Measurements from ENCODE around the gene TIGD7. TPM values are rescaled to one million over a fixed set of nuclear protein-coding genes. Genes with fewer than 3 reads are reported as not detected.

The TIGD7 gene
- total RNA-seq, 1 experiment from 2014 or later, result 0.49 TPM

- intact Hi-C loops (cut with micrococcal nuclease), result no loop called here
- Histone ChIP-seq H2AFZ (ENCODE audit: low read depth, low read length, poor library complexity, severe bottlenecking) (no peak overlapping the region), H3K27me3 (ENCODE audit: insufficient read depth, low read length) (no peaks in the 10 kb centered on the region), H3K9ac (ENCODE audit: low read length) (no peak overlapping the region), H3K36me3 (ENCODE audit: control insufficient read depth in 1 of 2, insufficient read depth in 2 of 2, low read length in 2 of 2) (no peaks in the 10 kb centered on the region), H3K9me2 (ENCODE audit: insufficient read depth) (no peaks in the 10 kb centered on the region), H3K4me3 (replicated peaks in 1 of 2; ENCODE audit: low read depth in 1 of 2, low read length in 2 of 2) (no peak overlapping the region), H3K9me3 (ENCODE audit: control insufficient read depth in 1 of 2, insufficient read depth in 1 of 2, low read depth in 1 of 2, low read length in 2 of 2) (no peaks in the 10 kb centered on the region), H3K4me2 (ENCODE audit: low read length) (no peak overlapping the region), H3K79me2 (ENCODE audit: insufficient read depth, low read length) (no peaks in the 10 kb centered on the region), H3K4me1 (ENCODE audit: control insufficient read depth in 1 of 2, insufficient read depth in 2 of 2, low read length in 2 of 2) (no peaks in the 10 kb centered on the region), H4K20me1 (ENCODE audit: insufficient read depth) (no peaks in the 10 kb centered on the region), H3K27ac (ENCODE audit: low read depth, low read length) (no peak overlapping the region)
- no TSS peak for BruUV-seq (replicated peaks)
- ChIA-PET RAD21 (ENCODE audit: low non-redundant PET in 1 of 2, low total read pairs in 2 of 2, uncharacterized antibody in 2 of 2, unreplicated experiment in 2 of 2) (no interaction called here), CTCF (no interaction called here), POLR2A (no interaction called here)
- DNase-seq (ENCODE audit: low read depth, low spot score) (no peak), ATAC-seq (no peak)
- TF ChIP-seq, protein P1, sequence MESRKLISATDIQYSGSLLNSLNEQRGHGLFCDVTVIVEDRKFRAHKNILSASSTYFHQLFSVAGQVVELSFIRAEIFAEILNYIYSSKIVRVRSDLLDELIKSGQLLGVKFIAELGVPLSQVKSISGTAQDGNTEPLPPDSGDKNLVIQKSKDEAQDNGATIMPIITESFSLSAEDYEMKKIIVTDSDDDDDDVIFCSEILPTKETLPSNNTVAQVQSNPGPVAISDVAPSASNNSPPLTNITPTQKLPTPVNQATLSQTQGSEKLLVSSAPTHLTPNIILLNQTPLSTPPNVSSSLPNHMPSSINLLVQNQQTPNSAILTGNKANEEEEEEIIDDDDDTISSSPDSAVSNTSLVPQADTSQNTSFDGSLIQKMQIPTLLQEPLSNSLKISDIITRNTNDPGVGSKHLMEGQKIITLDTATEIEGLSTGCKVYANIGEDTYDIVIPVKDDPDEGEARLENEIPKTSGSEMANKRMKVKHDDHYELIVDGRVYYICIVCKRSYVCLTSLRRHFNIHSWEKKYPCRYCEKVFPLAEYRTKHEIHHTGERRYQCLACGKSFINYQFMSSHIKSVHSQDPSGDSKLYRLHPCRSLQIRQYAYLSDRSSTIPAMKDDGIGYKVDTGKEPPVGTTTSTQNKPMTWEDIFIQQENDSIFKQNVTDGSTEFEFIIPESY (IDR thresholded peaks at IDR 0.05; ENCODE audit: extremely low read depth, insufficient replicate concordance, low read length), result no peak
- no peak for TF ChIP-seq ATF3 (IDR thresholded peaks at IDR 0.05)
Observed at GRCh38 chr16:3347586-3347985, 42.4 kb upstream of the TIGD7 start.

GRCh38 chr16:3346041-3346440, 40.8 kb upstream of the TIGD7 start:
- Histone ChIP-seq H3K4me3 (replicated peaks in 1 of 2; ENCODE audit: low read depth in 1 of 2, low read length in 2 of 2) (no peak overlapping the region), H4K20me1 (ENCODE audit: insufficient read depth) (no peaks in the 10 kb centered on the region), H3K9ac (ENCODE audit: low read length) (no peak overlapping the region), H3K9me2 (ENCODE audit: insufficient read depth) (no peaks in the 10 kb centered on the region), H3K4me1 (ENCODE audit: control insufficient read depth in 1 of 2, insufficient read depth in 2 of 2, low read length in 2 of 2) (no peaks in the 10 kb centered on the region), H3K27ac (ENCODE audit: low read depth, low read length) (no peak overlapping the region), H2AFZ (ENCODE audit: low read depth, low read length, poor library complexity, severe bottlenecking) (no peak overlapping the region), H3K79me2 (ENCODE audit: insufficient read depth, low read length) (no peaks in the 10 kb centered on the region), H3K4me2 (ENCODE audit: low read length) (no peak overlapping the region), H3K27me3 (ENCODE audit: insufficient read depth, low read length) (no peaks in the 10 kb centered on the region), H3K36me3 (ENCODE audit: control insufficient read depth in 1 of 2, insufficient read depth in 2 of 2, low read length in 2 of 2) (no peaks in the 10 kb centered on the region), H3K9me3 (ENCODE audit: control insufficient read depth in 1 of 2, insufficient read depth in 1 of 2, low read depth in 1 of 2, low read length in 2 of 2) (no peaks in the 10 kb centered on the region)
- ATAC-seq (no peak), DNase-seq (ENCODE audit: low read depth, low spot score) (no peak)
- RAD21 ChIA-PET (ENCODE audit: low non-redundant PET in 1 of 2, low total read pairs in 2 of 2, uncharacterized antibody in 2 of 2, unreplicated experiment in 2 of 2), result no interaction called here
- no TSS peak for BruUV-seq (replicated peaks)
- POLR2A ChIA-PET, result no interaction called here
- intact Hi-C loops (cut with micrococcal nuclease), result no loop called here
- CTCF ChIA-PET, result no interaction called here
- TF ChIP-seq SP1 (IDR thresholded peaks at IDR 0.05; ENCODE audit: low read depth), result no peak
- TF ChIP-seq FOSL1 (IDR thresholded peaks at IDR 0.05; ENCODE audit: low read depth), result no peak
- TF ChIP-seq YY1 (IDR thresholded peaks at IDR 0.05; ENCODE audit: extremely low read depth, insufficient replicate concordance, low read depth, low read length), result no peak
- TF ChIP-seq ZNF274 (IDR thresholded peaks at IDR 0.05; ENCODE audit: low read depth, low read length), result no peak
- no peak for TF ChIP-seq CBX3 (IDR thresholded peaks at IDR 0.05; ENCODE audit: low read depth)
- TF ChIP-seq SRF (IDR thresholded peaks at IDR 0.05; ENCODE audit: low read depth), result no peak
- TF ChIP-seq EGR1 (IDR thresholded peaks at IDR 0.05; ENCODE audit: low read depth), result no peak
- no peak for TF ChIP-seq ZFX (IDR thresholded peaks at IDR 0.05)
- no peak for TF ChIP-seq CTCF (IDR thresholded peaks at IDR 0.05 in 2 of 3, conservative IDR thresholded peaks at IDR 0.05 in 1 of 3; ENCODE audit: borderline replicate concordance in 1 of 3, insufficient read depth in 1 of 3, low read depth in 2 of 3, low read length in 2 of 3)
- TF ChIP-seq ELF1 (IDR thresholded peaks at IDR 0.05; ENCODE audit: borderline replicate concordance, low read depth), result no peak
- no peak for TF ChIP-seq SIN3A (IDR thresholded peaks at IDR 0.05; ENCODE audit: low read depth)
- no peak for TF ChIP-seq EZH2 (IDR thresholded peaks at IDR 0.05)
- TF ChIP-seq JUND (IDR thresholded peaks at IDR 0.05), result no peak

All from HCT116 (cell line).